SK-N-SH treated with all-trans-retinoic acid at 6 μM for 48 hours (cell line): ENCODE data around the gene CSGALNACT2.

ENCODE experiments used
- ATAC-seq: fragments of 200-7000 bp; cut with Tn5 transposase; 3 replicates; pipeline ENCODE4 v1.9.1; 2020; ENCODE audit warnings: mild to moderate bottlenecking, moderate library complexity
- ARNTL ChIP-seq: fragments of 450-650 bp; formaldehyde crosslinking; IDR thresholded peaks from 2 replicates; pipeline ENCODE4 v1.5.0; 2020; ENCODE audit warnings: low read depth, mild to moderate bottlenecking, moderate library complexity, borderline replicate concordance
- CREB5 ChIP-seq: fragments of 250-450 bp; sonication (Bioruptor Pico); IDR thresholded peaks from 2 replicates; pipeline ENCODE4 v1.5.1; 2020; ENCODE audit warnings: low read depth, mild to moderate bottlenecking, moderate library complexity
- CSDC2 ChIP-seq: fragments of 250-450 bp; sonication (Bioruptor Pico); IDR thresholded peaks from 2 replicates; pipeline ENCODE4 v1.5.0; 2020; ENCODE audit warnings: mild to moderate bottlenecking, moderate library complexity
- ESRRG ChIP-seq: fragments of 250-450 bp; sonication (Bioruptor Pico); IDR thresholded peaks from 2 replicates; pipeline ENCODE4 v1.6.1; 2021; ENCODE audit warnings: mild to moderate bottlenecking
- GLIS3 ChIP-seq: fragments of 250-450 bp; sonication (Bioruptor Pico); IDR thresholded peaks from 2 replicates; pipeline ENCODE4 v1.5.0; 2020; ENCODE audit warnings: mild to moderate bottlenecking, moderate library complexity
- ISL1 ChIP-seq: fragments of 250-450 bp; sonication (Bioruptor Pico); IDR thresholded peaks from 2 replicates; pipeline ENCODE4 v2.1.2; 2022; ENCODE audit warnings: mild to moderate bottlenecking, moderate library complexity
- OSR1 ChIP-seq: fragments of 250-450 bp; sonication (Bioruptor Pico); IDR thresholded peaks from 2 replicates; pipeline ENCODE4 v1.8.0; 2022; ENCODE audit warnings: moderate library complexity, mild to moderate bottlenecking, inconsistent platforms
- PATZ1 ChIP-seq: fragments of 250-450 bp; sonication (Bioruptor Pico); IDR thresholded peaks from 2 replicates; pipeline ENCODE4 v1.8.0; 2020; ENCODE audit warnings: mild to moderate bottlenecking, moderate library complexity, borderline replicate concordance
- RARB ChIP-seq: fragments of 250-450 bp; sonication (Bioruptor Pico); IDR thresholded peaks from 2 replicates; pipeline ENCODE4 v1.8.0; 2021; ENCODE audit warnings: mild to moderate bottlenecking, moderate library complexity
- SNAI2 ChIP-seq: fragments of 250-450 bp; sonication (Bioruptor Pico); IDR thresholded peaks from 2 replicates; pipeline ENCODE4 v1.5.0; 2020; ENCODE audit warnings: mild to moderate bottlenecking, moderate library complexity
- TCF4 ChIP-seq: fragments of 250-450 bp; sonication (Bioruptor Pico); IDR thresholded peaks from 2 replicates; pipeline ENCODE4 v1.8.0; 2021; ENCODE audit warnings: mild to moderate bottlenecking, moderate library complexity, borderline replicate concordance
- TOX ChIP-seq: fragments of 250-450 bp; sonication (Bioruptor Pico); IDR thresholded peaks from 2 replicates; pipeline ENCODE4 v1.8.0; 2021; ENCODE audit warnings: mild to moderate bottlenecking, moderate library complexity, borderline replicate concordance
- ZC3H10 ChIP-seq: fragments of 250-450 bp; sonication (Bioruptor Pico); IDR thresholded peaks from 2 replicates; pipeline ENCODE4 v1.5.1; 2021; ENCODE audit warnings: mild to moderate bottlenecking, moderate library complexity
- ZFP3 ChIP-seq: fragments of 250-450 bp; sonication (Bioruptor Pico); IDR thresholded peaks from 2 replicates; pipeline ENCODE4 v1.5.0; 2020; ENCODE audit warnings: mild to moderate bottlenecking, moderate library complexity
- ZFP30 ChIP-seq: fragments of 450-650 bp; formaldehyde crosslinking; IDR thresholded peaks from 2 replicates; pipeline ENCODE4 v1.5.0; 2022; ENCODE audit warnings: mild to moderate bottlenecking, moderate library complexity
- ZNF565 ChIP-seq: fragments of 450-650 bp; formaldehyde crosslinking; conservative IDR thresholded peaks from 2 replicates; pipeline ENCODE4 v1.5.0; 2020; ENCODE audit warnings: low read depth, mild to moderate bottlenecking, moderate library complexity
- ZNF70 ChIP-seq: fragments of 450-650 bp; formaldehyde crosslinking; IDR thresholded peaks from 2 replicates; pipeline ENCODE4 v1.5.0; 2020; ENCODE audit warnings: mild to moderate bottlenecking, moderate library complexity
- ZNF8 ChIP-seq: fragments of 450-650 bp; formaldehyde crosslinking; IDR thresholded peaks from 2 replicates; pipeline ENCODE4 v1.5.0; 2020; ENCODE audit warnings: mild to moderate bottlenecking, moderate library complexity
- TF ChIP-seq, protein P1 (sequence below): fragments of 250-450 bp; sonication (Bioruptor Pico); IDR thresholded peaks from 2 replicates; pipeline ENCODE4 v1.5.0; 2020; ENCODE audit warnings: mild to moderate bottlenecking, moderate library complexity
- TF ChIP-seq, protein P2 (sequence below): fragments of 250-450 bp; sonication (Bioruptor Pico); IDR thresholded peaks from 2 replicates; pipeline ENCODE4 v1.8.0; 2021; ENCODE audit warnings: low read depth, mild to moderate bottlenecking, moderate library complexity, borderline replicate concordance

CSGALNACT2 gene

GRCh38 chr10:43230909-43231522 is 92.8 kb downstream of the CSGALNACT2 start:
- ATAC-seq, result no peak
- no peak for TF ChIP-seq ZFP30
- no peak for TF ChIP-seq GLIS3 (CRISPR knock-in tag)
- no peak for TF ChIP-seq ZC3H10 (CRISPR knock-in tag)

- ATAC-seq, result no peak
- TF ChIP-seq CREB5 (CRISPR knock-in tag) (no peak), ZNF565 (CRISPR knock-in tag) (no peak), OSR1 (CRISPR knock-in tag) (no peak), ESRRG (CRISPR knock-in tag) (no peak), ZNF70 (no peak), RARB (CRISPR knock-in tag) (no peak), GLIS3 (CRISPR knock-in tag) (no peak), TOX (CRISPR knock-in tag) (no peak), ARNTL (no peak), SNAI2 (CRISPR knock-in tag) (no peak), PATZ1 (no peak), ZNF8 (no peak)
Measured at GRCh38 chr10:43231523-43232078, 93.4 kb downstream of the CSGALNACT2 start.

- TF ChIP-seq ESRRG (CRISPR knock-in tag), result no peak
- no peak for TF ChIP-seq ZNF70
- no peak for TF ChIP-seq ZNF8
- no peak for TF ChIP-seq ZFP30
- no peak for TF ChIP-seq SNAI2 (CRISPR knock-in tag)
- TF ChIP-seq CSDC2 (CRISPR knock-in tag), result no peak
- TF ChIP-seq, protein P1, sequence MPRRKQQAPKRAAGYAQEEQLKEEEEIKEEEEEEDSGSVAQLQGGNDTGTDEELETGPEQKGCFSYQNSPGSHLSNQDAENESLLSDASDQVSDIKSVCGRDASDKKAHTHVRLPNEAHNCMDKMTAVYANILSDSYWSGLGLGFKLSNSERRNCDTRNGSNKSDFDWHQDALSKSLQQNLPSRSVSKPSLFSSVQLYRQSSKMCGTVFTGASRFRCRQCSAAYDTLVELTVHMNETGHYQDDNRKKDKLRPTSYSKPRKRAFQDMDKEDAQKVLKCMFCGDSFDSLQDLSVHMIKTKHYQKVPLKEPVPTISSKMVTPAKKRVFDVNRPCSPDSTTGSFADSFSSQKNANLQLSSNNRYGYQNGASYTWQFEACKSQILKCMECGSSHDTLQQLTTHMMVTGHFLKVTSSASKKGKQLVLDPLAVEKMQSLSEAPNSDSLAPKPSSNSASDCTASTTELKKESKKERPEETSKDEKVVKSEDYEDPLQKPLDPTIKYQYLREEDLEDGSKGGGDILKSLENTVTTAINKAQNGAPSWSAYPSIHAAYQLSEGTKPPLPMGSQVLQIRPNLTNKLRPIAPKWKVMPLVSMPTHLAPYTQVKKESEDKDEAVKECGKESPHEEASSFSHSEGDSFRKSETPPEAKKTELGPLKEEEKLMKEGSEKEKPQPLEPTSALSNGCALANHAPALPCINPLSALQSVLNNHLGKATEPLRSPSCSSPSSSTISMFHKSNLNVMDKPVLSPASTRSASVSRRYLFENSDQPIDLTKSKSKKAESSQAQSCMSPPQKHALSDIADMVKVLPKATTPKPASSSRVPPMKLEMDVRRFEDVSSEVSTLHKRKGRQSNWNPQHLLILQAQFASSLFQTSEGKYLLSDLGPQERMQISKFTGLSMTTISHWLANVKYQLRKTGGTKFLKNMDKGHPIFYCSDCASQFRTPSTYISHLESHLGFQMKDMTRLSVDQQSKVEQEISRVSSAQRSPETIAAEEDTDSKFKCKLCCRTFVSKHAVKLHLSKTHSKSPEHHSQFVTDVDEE (CRISPR knock-in tag), result no peak
- no peak for TF ChIP-seq ISL1 (CRISPR knock-in tag)
- no peak for TF ChIP-seq ARNTL
- no peak for TF ChIP-seq PATZ1
- no peak for TF ChIP-seq ZFP3 (CRISPR knock-in tag)
- TF ChIP-seq TCF4, result no peak
- no peak for TF ChIP-seq ZNF565 (CRISPR knock-in tag)
- TF ChIP-seq TOX (CRISPR knock-in tag), result no peak
- no peak for TF ChIP-seq GLIS3 (CRISPR knock-in tag)
- TF ChIP-seq RARB (CRISPR knock-in tag), result no peak
- TF ChIP-seq CREB5 (CRISPR knock-in tag), result no peak
- TF ChIP-seq, protein P2, sequence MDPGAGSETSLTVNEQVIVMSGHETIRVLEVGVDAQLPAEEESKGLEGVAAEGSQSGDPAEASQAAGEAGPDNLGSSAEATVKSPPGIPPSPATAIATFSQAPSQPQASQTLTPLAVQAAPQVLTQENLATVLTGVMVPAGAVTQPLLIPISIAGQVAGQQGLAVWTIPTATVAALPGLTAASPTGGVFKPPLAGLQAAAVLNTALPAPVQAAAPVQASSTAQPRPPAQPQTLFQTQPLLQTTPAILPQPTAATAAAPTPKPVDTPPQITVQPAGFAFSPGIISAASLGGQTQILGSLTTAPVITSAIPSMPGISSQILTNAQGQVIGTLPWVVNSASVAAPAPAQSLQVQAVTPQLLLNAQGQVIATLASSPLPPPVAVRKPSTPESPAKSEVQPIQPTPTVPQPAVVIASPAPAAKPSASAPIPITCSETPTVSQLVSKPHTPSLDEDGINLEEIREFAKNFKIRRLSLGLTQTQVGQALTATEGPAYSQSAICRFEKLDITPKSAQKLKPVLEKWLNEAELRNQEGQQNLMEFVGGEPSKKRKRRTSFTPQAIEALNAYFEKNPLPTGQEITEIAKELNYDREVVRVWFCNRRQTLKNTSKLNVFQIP, result no peak
- no peak for ATAC-seq
Measured at GRCh38 chr10:43233601-43234430, 95.6 kb downstream of the CSGALNACT2 start.
